WTC11 (cell line): Measurements from ENCODE around the gene USP49. TPM values are rescaled to one million over a fixed set of nuclear protein-coding genes. Genes with fewer than 3 reads are reported as not detected.
"Not testable (repeated sequence)": the region's sequence is repeated elsewhere in the genome, so short reads cannot be mapped to it uniquely, and the experiment has no call there.

Experiments
- ATAC-seq: fragments of 200-7000 bp; cut with Tn5 transposase; 2 replicates; pipeline ENCODE4 v1.10.0; 2021; ENCODE audit warnings: mild to moderate bottlenecking, moderate library complexity
- CTCF ChIA-PET: fragments of 300-600 bp; sonication (Branson Sonifier 250); formaldehyde crosslinking; loops from one replicate; lab custom pipeline; 2021; ENCODE audit warnings: antibody characterized with exemption; lab: Charles Lee
- POLR2A ChIA-PET: fragments of 350-600 bp; sonication (Branson Sonifier 250); formaldehyde crosslinking; loops from one replicate; lab custom pipeline; 2021; ENCODE audit warnings: antibody characterized with exemption; lab: Charles Lee
- DNase-seq: peaks from one replicate; pipeline ENCODE4 v3.0.0; 2021; ENCODE audit warnings: low spot score
- H3K27ac Mint-ChIP-seq: 2 replicates; pipeline ENCODE4 v1.8.0; 2021; ENCODE audit warnings: mixed read lengths
- H3K27me3 Mint-ChIP-seq: 2 replicates; pipeline ENCODE4 v1.8.0; 2021; ENCODE audit warnings: low read depth, mild to moderate bottlenecking, moderate library complexity, mixed read lengths
- H3K36me3 Mint-ChIP-seq: 2 replicates; pipeline ENCODE4 v1.8.0; 2021; ENCODE audit warnings: mixed read lengths
- H3K4me1 Mint-ChIP-seq: 2 replicates; pipeline ENCODE4 v1.8.0; 2022; ENCODE audit warnings: mixed read lengths
- H3K4me3 Mint-ChIP-seq: 2 replicates; pipeline ENCODE4 v1.8.0; 2021; ENCODE audit warnings: mild to moderate bottlenecking, moderate library complexity, mixed read lengths
- H3K9me3 Mint-ChIP-seq: 2 replicates; pipeline ENCODE4 v1.8.0; 2021; ENCODE audit warnings: mixed read lengths
- GABPB1 ChIP-seq: sonication (generic); formaldehyde crosslinking; IDR thresholded peaks from 2 replicates; pipeline ENCODE4 v1.8.1; 2023; ENCODE audit warnings: mild to moderate bottlenecking, missing genetic modification reagents
- RELA ChIP-seq: sonication (generic); formaldehyde crosslinking; IDR thresholded peaks from 2 replicates; pipeline ENCODE4 v1.8.1; 2022; ENCODE audit warnings: missing genetic modification reagents, mild to moderate bottlenecking, borderline replicate concordance
- SMAD4 ChIP-seq: sonication (generic); formaldehyde crosslinking; IDR thresholded peaks from 2 replicates; pipeline ENCODE4 v1.8.0; 2022; ENCODE audit warnings: mild to moderate bottlenecking, missing genetic modification reagents
- TEAD4 ChIP-seq: sonication (generic); formaldehyde crosslinking; IDR thresholded peaks from 2 replicates; pipeline ENCODE4 v1.8.0; 2022; ENCODE audit warnings: mild to moderate bottlenecking, missing genetic modification reagents
- ZNF121 ChIP-seq: sonication (generic); formaldehyde crosslinking; IDR thresholded peaks from 2 replicates; pipeline ENCODE4 v1.8.0; 2023; ENCODE audit warnings: missing genetic modification reagents
- total RNA-seq: library from RNA; stranded (reverse); gene quantifications from 3 replicates; pipeline ENCODE4 v1.2.3, GENCODE V29; 2021
- TF ChIP-seq, protein P1 (sequence below): sonication (generic); formaldehyde crosslinking; IDR thresholded peaks from 2 replicates; pipeline ENCODE4 v1.8.0; 2022; ENCODE audit warnings: mild to moderate bottlenecking, missing genetic modification reagents
- TF ChIP-seq, protein P2 (sequence below): fragments of 200-600 bp; IDR thresholded peaks from 2 replicates; pipeline ENCODE4 v1.8.0; 2022; ENCODE audit warnings: antibody characterized with exemption
- TF ChIP-seq, protein P3 (sequence below): fragments of 250-450 bp; sonication (Bioruptor Pico); IDR thresholded peaks from 2 replicates; pipeline ENCODE4 v2.1.2; 2022; ENCODE audit warnings: mild to moderate bottlenecking, moderate library complexity
- TF ChIP-seq, protein P4 (sequence below): sonication (generic); formaldehyde crosslinking; conservative IDR thresholded peaks from 2 replicates; pipeline ENCODE4 v1.8.1; 2023; ENCODE audit warnings: mild to moderate bottlenecking, low read depth, missing genetic modification reagents, moderate library complexity
- TF ChIP-seq, protein P5 (sequence below): sonication (generic); formaldehyde crosslinking; IDR thresholded peaks from 2 replicates; pipeline ENCODE4 v1.8.0; 2022; ENCODE audit warnings: mild to moderate bottlenecking, missing genetic modification reagents
- TF ChIP-seq, protein P6 (sequence below): fragments of 250-450 bp; sonication (Bioruptor Pico); IDR thresholded peaks from 2 replicates; pipeline ENCODE4 v1.9.0; 2021; ENCODE audit warnings: mild to moderate bottlenecking
- TF ChIP-seq, protein P7 (sequence below): sonication (generic); formaldehyde crosslinking; IDR thresholded peaks from 2 replicates; pipeline ENCODE4 v1.8.1; 2023; ENCODE audit warnings: mild to moderate bottlenecking, missing genetic modification reagents, borderline replicate concordance
- TF ChIP-seq, protein P8 (sequence below): sonication (generic); formaldehyde crosslinking; IDR thresholded peaks from 2 replicates; pipeline ENCODE4 v1.8.0; 2022; ENCODE audit warnings: mild to moderate bottlenecking, missing genetic modification reagents

The USP49 gene
- total RNA-seq, 1 experiment from 2014 or later, result 18.4 TPM

DNA sequence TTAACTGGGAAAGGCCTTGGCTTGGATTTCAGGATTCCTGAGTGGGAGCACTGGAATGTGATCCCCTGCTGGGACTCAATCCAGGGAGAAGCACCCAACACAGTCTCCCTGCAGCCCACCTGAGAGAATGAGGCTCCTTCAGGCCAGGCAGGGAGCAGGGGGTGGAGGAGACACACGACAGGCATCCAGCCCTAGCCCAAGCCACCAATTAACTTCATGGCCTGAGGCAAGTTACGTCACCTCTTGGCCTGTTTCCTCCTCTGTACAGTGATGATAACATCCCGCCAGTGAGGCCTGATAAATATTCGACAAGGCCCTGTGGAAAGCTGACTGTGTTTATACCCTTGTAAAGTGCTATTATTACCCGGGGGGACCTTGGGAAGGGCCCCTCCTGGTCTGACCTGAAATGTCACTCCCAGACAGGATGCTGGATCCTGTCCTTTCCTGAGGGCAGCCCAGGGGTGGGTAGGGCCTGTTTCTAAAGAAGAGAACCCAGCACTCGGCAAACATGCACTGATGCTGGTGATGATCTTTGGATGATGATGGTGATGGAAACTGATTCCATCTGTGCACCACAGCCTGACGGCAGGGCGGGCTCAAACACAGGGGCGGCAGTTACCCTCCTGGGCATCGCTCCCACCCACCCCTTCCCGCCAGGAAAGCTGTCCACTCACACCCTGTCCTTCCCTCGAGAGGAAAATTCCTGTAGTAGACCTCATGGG lies 127.9 kb downstream of the USP49 start:
- TF ChIP-seq GABPB1 (CRISPR knock-in tag) (0 out of 2 replicates have a peak, but pooled peaks have one; percentile 32), RELA (no peak)
- ATAC-seq, result no peak; the same call in 1 of the 2 replicates
- no peaks in the 10 kb centered on the region for H3K27me3 Mint-ChIP-seq
- H3K27ac Mint-ChIP-seq, result no peak overlapping the region; the same call in 1 of the 2 replicates
- peaks cover 3% of the 10 kb centered on the region; the same call in 1 of the 2 replicates for H3K36me3 Mint-ChIP-seq
- H3K9me3 Mint-ChIP-seq, result no peaks in the 10 kb centered on the region
- ChIA-PET CTCF (interaction anchor here (0.9 to 1.0 kb wide), 2 partner anchors 12 to 19 kb away, joined by 3 read pairs; partner anchors contain the start of gene FRS3), POLR2A (no interaction called here)
- H3K4me1 Mint-ChIP-seq, result peaks cover 12% of the 10 kb centered on the region
- H3K4me3 Mint-ChIP-seq, result no peak overlapping the region
- no peak for DNase-seq

DNA sequence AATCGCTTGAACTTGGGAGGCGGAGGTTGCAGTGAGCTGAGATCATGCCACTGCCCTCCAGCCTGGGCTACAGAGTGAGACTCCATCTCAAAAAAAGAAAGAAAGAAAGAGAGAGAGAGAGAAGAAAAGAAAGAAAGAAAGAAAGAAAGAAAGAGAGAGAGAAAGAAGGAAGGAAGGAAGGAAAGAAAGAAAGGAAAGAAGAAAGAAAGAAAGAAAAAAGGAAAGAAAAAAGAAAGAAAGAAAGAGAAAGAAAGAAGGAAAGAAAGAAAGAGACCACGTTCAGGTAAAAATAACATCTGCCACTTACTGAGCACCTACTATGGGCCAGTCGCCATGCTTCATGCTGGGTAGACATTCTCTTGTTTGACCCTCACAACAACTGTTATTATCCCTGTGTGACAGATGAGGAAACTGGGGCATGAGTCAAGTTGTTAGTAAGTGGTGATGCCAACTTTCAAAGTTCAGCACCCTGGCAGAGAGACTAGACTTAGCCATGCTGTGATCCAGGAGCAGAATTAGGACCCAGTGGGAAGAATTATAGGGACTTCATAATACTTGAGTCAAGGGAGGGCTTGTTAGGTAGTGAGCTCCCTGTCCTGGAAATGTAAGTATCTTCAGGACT lies 129.0 kb downstream of the USP49 start:
- DNase-seq, H3K27ac Mint-ChIP-seq, ATAC-seq, H3K36me3 Mint-ChIP-seq, POLR2A ChIA-PET, H3K4me3 Mint-ChIP-seq, H3K27me3 Mint-ChIP-seq, H3K9me3 Mint-ChIP-seq: not testable (repeated sequence)
- CTCF ChIA-PET, result interaction anchor here (0.9 kb wide), 2 partner anchors 9 to 20 kb away, joined by 3 read pairs; no protein-coding TSS in a partner anchor
- H3K4me1 Mint-ChIP-seq, result peaks cover 12% of the 10 kb centered on the region

DNA sequence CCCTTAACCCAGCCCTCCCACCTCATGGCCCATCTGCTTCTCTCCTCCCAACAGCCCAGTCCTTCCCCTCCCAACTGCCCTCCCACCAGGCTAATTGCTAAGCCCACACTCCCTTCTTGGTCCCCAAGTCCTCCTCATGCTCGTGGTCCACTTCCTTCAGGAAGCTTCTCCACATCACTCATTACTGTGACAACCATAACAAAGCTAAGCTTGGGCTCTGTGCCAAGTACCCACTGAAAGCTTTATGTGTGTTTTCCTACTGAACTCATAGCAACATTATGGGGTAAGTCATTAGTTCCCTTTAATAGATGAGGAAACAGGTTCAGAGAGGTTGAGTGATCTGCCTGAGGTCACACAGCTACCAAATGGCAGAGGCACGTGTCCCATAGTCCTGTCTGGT lies 131.7 kb downstream of the USP49 start:
- POLR2A ChIA-PET, result no interaction called here
- TF ChIP-seq GABPB1 (CRISPR knock-in tag) (no peak), ZNF121 (CRISPR knock-in tag) (no peak), SMAD4 (CRISPR knock-in tag) (no peak), TEAD4 (CRISPR knock-in tag) (no peak)
- TF ChIP-seq, protein P1, sequence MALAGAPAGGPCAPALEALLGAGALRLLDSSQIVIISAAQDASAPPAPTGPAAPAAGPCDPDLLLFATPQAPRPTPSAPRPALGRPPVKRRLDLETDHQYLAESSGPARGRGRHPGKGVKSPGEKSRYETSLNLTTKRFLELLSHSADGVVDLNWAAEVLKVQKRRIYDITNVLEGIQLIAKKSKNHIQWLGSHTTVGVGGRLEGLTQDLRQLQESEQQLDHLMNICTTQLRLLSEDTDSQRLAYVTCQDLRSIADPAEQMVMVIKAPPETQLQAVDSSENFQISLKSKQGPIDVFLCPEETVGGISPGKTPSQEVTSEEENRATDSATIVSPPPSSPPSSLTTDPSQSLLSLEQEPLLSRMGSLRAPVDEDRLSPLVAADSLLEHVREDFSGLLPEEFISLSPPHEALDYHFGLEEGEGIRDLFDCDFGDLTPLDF (CRISPR knock-in tag), result no peak
- TF ChIP-seq, protein P2, sequence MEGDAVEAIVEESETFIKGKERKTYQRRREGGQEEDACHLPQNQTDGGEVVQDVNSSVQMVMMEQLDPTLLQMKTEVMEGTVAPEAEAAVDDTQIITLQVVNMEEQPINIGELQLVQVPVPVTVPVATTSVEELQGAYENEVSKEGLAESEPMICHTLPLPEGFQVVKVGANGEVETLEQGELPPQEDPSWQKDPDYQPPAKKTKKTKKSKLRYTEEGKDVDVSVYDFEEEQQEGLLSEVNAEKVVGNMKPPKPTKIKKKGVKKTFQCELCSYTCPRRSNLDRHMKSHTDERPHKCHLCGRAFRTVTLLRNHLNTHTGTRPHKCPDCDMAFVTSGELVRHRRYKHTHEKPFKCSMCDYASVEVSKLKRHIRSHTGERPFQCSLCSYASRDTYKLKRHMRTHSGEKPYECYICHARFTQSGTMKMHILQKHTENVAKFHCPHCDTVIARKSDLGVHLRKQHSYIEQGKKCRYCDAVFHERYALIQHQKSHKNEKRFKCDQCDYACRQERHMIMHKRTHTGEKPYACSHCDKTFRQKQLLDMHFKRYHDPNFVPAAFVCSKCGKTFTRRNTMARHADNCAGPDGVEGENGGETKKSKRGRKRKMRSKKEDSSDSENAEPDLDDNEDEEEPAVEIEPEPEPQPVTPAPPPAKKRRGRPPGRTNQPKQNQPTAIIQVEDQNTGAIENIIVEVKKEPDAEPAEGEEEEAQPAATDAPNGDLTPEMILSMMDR, result no peak
- TF ChIP-seq, protein P3, sequence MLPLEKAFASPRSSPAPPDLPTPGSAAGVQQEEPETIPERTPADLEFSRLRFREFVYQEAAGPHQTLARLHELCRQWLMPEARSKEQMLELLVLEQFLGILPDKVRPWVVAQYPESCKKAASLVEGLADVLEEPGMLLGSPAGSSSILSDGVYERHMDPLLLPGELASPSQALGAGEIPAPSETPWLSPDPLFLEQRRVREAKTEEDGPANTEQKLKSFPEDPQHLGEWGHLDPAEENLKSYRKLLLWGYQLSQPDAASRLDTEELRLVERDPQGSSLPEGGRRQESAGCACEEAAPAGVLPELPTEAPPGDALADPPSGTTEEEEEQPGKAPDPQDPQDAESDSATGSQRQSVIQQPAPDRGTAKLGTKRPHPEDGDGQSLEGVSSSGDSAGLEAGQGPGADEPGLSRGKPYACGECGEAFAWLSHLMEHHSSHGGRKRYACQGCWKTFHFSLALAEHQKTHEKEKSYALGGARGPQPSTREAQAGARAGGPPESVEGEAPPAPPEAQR (CRISPR knock-in tag), result no peak
- TF ChIP-seq, protein P4, sequence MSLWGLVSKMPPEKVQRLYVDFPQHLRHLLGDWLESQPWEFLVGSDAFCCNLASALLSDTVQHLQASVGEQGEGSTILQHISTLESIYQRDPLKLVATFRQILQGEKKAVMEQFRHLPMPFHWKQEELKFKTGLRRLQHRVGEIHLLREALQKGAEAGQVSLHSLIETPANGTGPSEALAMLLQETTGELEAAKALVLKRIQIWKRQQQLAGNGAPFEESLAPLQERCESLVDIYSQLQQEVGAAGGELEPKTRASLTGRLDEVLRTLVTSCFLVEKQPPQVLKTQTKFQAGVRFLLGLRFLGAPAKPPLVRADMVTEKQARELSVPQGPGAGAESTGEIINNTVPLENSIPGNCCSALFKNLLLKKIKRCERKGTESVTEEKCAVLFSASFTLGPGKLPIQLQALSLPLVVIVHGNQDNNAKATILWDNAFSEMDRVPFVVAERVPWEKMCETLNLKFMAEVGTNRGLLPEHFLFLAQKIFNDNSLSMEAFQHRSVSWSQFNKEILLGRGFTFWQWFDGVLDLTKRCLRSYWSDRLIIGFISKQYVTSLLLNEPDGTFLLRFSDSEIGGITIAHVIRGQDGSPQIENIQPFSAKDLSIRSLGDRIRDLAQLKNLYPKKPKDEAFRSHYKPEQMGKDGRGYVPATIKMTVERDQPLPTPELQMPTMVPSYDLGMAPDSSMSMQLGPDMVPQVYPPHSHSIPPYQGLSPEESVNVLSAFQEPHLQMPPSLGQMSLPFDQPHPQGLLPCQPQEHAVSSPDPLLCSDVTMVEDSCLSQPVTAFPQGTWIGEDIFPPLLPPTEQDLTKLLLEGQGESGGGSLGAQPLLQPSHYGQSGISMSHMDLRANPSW (CRISPR knock-in tag), result no peak
- TF ChIP-seq, protein P5, sequence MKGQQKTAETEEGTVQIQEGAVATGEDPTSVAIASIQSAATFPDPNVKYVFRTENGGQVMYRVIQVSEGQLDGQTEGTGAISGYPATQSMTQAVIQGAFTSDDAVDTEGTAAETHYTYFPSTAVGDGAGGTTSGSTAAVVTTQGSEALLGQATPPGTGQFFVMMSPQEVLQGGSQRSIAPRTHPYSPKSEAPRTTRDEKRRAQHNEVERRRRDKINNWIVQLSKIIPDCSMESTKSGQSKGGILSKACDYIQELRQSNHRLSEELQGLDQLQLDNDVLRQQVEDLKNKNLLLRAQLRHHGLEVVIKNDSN, result no peak
- TF ChIP-seq, protein P6, sequence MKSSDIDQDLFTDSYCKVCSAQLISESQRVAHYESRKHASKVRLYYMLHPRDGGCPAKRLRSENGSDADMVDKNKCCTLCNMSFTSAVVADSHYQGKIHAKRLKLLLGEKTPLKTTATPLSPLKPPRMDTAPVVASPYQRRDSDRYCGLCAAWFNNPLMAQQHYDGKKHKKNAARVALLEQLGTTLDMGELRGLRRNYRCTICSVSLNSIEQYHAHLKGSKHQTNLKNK, result no peak
- TF ChIP-seq, protein P7, sequence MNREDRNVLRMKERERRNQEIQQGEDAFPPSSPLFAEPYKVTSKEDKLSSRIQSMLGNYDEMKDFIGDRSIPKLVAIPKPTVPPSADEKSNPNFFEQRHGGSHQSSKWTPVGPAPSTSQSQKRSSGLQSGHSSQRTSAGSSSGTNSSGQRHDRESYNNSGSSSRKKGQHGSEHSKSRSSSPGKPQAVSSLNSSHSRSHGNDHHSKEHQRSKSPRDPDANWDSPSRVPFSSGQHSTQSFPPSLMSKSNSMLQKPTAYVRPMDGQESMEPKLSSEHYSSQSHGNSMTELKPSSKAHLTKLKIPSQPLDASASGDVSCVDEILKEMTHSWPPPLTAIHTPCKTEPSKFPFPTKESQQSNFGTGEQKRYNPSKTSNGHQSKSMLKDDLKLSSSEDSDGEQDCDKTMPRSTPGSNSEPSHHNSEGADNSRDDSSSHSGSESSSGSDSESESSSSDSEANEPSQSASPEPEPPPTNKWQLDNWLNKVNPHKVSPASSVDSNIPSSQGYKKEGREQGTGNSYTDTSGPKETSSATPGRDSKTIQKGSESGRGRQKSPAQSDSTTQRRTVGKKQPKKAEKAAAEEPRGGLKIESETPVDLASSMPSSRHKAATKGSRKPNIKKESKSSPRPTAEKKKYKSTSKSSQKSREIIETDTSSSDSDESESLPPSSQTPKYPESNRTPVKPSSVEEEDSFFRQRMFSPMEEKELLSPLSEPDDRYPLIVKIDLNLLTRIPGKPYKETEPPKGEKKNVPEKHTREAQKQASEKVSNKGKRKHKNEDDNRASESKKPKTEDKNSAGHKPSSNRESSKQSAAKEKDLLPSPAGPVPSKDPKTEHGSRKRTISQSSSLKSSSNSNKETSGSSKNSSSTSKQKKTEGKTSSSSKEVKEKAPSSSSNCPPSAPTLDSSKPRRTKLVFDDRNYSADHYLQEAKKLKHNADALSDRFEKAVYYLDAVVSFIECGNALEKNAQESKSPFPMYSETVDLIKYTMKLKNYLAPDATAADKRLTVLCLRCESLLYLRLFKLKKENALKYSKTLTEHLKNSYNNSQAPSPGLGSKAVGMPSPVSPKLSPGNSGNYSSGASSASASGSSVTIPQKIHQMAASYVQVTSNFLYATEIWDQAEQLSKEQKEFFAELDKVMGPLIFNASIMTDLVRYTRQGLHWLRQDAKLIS, result no peak
- TF ChIP-seq, protein P8, sequence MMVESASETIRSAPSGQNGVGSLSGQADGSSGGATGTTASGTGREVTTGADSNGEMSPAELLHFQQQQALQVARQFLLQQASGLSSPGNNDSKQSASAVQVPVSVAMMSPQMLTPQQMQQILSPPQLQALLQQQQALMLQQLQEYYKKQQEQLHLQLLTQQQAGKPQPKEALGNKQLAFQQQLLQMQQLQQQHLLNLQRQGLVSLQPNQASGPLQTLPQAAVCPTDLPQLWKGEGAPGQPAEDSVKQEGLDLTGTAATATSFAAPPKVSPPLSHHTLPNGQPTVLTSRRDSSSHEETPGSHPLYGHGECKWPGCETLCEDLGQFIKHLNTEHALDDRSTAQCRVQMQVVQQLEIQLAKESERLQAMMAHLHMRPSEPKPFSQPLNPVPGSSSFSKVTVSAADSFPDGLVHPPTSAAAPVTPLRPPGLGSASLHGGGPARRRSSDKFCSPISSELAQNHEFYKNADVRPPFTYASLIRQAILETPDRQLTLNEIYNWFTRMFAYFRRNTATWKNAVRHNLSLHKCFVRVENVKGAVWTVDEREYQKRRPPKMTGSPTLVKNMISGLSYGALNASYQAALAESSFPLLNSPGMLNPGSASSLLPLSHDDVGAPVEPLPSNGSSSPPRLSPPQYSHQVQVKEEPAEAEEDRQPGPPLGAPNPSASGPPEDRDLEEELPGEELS (CRISPR knock-in tag), result no peak
- Mint-ChIP-seq H3K4me1 (peaks cover 8% of the 10 kb centered on the region), H3K4me3 (no peak overlapping the region), H3K27ac (no peak overlapping the region), H3K27me3 (no peaks in the 10 kb centered on the region; the same call in 1 of the 2 replicates), H3K36me3 (no peaks in the 10 kb centered on the region), H3K9me3 (no peaks in the 10 kb centered on the region)
- ATAC-seq, result no peak
- no peak for DNase-seq
- CTCF ChIA-PET, result interaction anchor here (0.7 to 1.1 kb wide), 3 partner anchors 21 to 341 kb away, joined by 3 read pairs; no protein-coding TSS in a partner anchor
